Right ventricle myocardium superior (tissue), 1 donor: ENCODE data around the gene LUZP2. TPM values are rescaled to one million over a fixed set of nuclear protein-coding genes. Genes with fewer than 3 reads are reported as not detected.

Experiments
- ATAC-seq: fragments of 200-7000 bp; cut with Tn5 transposase; one replicate; pipeline ENCODE4 v1.9.1; 2020; ENCODE audit warnings: mild to moderate bottlenecking; ENCODE audit not compliant: poor library complexity
- DNase-seq: peaks from one replicate; pipeline ENCODE4 v3.0.0-alpha.2; 2020
- intact Hi-C: fragments of 100-400 bp; cut with DNase I; formaldehyde crosslinking; loops from one replicate; pipeline ENCODE4 v1.11.2; 2022
- total RNA-seq: library from RNA; stranded (reverse); fragmentation: NEBNext Ultra II Directional; extraction: Animal tissue kit (Norgen Biotek cat#: 25700); gene quantifications from one replicate; pipeline ENCODE4 v1.2.1, GENCODE V29; 2021
- donor health status: DM: no; HTN: yes; CAD: no; lungs with severe emphysema.

Gene LUZP2
- total RNA-seq, 1 donor from 2014 or later, result not detected

DNA sequence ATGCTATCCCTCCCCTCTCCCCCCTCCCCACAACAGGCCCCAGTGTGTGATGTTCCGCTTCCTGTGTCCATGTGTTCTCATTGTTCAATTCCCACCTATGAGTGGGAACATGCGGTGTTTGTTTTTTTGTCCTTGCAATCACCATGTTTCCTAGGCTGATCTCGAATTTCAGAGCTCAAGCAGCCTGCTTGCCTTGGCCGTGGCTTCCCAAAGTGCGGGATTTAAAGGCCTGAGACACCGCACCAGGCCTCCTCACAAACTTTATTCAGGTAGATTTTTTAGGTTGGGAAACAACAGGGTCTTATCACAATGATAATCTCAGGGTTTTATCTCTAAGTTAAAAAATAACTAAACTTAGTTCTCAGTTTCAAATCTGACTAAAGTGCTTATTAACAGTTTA is 125.4 kb downstream of the LUZP2 start:
- ATAC-seq, result no peak
- intact Hi-C loops, result no loop called here
- no peak for DNase-seq

DNA sequence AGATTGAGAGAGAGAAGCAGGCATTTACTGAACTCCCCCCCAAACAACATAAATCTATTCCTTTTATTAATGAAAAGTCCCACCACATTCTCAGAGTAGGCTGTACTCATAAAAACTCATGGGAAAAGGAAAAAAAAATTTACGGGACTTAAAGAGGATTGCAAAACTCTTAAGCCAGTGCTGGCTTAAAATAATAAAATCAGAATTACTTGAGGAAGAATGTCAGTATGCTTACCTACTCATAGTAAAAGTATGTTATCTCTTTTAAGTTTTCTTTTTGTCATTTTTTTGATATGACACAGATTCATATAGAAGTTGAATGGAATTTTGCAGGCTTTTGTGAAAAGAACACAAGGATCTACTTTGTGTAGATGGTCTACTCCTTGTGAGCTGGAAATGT is 126.3 kb downstream of the LUZP2 start:
- ATAC-seq (no peak), DNase-seq (no peak)
- intact Hi-C loops, result no loop called here

DNA sequence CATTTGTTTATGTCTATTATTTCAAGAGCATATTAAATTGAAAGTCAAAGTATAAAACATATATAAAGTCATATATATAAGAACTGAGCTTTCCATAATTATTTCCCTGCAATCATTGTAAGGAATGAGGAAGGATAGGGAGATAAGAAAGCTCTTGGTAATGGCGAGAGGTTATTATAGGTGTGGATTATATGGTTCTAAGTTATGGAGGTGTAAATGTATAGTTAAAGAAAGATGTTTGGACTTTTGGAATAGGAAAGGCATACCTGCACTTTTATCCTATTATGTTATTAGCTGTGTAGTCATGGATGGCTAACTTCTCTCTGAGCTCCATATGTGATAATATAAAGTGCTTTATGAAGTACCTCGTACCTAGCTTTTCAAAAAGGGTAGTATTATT is 127.6 kb downstream of the LUZP2 start:
- no peak for ATAC-seq
- intact Hi-C loops, result no loop called here

DNA sequence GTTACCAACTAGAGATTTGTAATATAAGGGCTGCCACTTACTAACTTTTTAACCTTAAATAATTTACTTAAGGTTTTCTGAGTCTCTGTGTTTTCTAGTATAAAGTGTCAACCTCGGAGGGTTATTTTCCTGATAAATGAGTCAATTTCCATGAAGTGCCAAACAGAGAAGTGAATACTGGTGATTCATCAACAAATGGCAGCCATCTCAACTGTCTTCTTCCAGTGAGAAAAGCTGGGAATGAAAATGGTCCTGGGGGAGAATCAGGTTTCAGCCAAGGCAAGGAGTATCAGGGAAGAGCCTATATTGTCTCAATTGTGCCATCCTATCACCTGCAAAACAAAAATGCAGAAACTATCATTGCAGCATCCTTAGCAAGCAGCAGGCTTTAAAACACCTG is 129.1 kb downstream of the LUZP2 start:
- intact Hi-C loops, result loop anchor here (2.0 kb wide), 1 partner anchor 67 kb away; no protein-coding TSS in a partner anchor
- no peak for ATAC-seq
- DNase-seq, result no peak

More for the DNA sequence above, 127.6 kb downstream of the LUZP2 start:
- no peak for DNase-seq

DNA sequence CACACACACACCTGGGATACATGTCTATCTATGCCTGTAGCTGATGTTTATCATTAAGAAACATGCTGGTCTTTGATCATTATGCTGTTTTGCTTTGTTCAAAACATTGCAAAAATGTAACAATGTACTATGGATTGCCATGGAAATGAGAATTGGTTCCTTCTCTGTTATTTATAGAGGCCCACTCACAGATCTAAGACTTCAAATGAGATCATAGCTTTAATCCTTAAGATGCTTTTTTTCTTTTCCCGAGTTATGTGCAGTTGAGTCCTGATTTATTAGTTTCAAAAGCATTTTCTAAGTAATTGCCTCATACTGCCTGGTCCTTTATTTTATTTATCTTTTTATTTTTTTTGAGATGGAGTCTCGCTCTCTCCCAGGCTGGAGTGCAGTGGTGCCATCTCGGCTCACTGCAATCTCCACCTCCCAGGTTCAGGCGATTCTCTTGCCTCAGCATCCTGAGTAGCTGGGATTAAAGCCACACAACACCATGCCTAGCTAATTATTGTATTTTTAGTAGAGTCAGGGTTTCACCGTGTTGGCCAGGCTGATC is 131.4 kb downstream of the LUZP2 start:
- intact Hi-C loops, result no loop called here
- DNase-seq, result no peak
- ATAC-seq, result no peak

DNA sequence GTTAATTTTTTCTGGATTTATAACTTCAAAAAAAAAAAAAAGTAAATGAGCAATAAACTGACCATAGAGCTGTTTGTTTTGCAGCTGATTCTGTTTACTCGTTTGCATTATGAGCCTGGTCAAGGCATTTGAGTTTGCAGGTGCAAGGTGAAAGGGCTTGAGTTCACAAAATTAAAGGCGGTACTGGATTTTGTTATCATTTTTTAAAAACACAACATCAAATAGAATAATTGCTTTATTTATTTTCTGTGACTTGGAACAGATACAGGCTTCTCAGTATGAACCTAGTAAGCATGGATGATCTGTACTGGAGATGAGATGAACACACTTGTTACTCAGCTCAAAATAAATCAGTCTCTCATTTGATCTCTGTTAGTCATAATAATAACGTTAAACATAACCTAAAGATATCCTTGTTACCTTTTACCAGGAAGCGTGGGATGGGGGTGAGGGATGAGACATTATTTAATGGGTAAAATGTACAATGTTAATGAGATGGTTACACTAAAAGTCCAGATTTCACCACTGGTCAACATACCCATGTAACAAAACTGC is 137.8 kb downstream of the LUZP2 start:
- intact Hi-C loops, result no loop called here
- no peak for DNase-seq

DNA sequence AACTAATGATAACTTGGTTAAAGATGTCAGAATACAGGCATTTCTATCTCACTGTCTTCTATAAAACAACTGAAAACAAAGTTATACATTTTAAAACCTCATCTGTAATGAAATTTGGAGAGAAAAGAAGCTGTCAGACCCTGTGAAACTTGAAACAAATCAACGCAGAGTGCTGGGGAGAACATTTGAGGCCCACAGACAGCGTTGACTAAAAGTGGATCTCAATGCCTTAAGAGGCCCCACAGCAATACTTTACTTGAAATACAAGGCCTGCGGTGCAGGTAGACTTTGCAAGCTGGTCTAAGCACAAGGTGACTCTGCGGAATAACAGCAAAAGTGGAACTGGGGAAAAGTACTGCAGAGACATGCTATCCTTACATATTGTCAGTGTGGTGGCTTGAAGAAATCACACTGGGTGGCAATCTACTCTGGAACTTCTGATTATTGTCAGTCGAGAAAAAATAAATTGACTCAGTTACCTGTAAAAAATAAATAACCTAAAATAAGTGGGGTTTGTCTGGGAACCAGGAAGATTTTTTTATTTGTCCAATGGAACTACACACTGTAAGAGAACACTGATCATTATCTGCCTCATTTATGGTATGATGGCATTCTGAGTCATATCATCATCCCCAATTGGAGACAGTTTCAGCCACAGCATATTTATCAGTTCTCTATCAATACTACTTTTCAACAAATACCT is 138.9 kb downstream of the LUZP2 start:
- ATAC-seq (no peak), DNase-seq (no peak)
- intact Hi-C loops, result no loop called here

More for the DNA sequence above, 137.8 kb downstream of the LUZP2 start:
- ATAC-seq, result no peak

DNA sequence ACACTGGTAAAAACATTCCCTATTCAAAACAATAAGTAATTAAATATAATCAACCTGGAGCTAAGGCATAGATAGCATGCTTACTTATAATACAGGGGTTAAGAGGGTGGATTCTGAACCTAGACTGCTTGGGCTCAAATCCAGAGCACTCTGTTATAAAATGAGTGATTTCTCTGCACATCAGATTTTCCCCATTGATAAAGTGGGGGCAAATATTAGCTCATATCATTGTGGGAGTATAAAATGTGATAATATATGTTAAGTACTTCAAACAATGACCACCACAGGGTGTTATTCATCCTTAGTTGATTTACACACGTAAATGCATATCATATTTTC is 139.4 kb downstream of the LUZP2 start:
- intact Hi-C loops, result no loop called here
- no peak for ATAC-seq
- DNase-seq, result no peak

DNA sequence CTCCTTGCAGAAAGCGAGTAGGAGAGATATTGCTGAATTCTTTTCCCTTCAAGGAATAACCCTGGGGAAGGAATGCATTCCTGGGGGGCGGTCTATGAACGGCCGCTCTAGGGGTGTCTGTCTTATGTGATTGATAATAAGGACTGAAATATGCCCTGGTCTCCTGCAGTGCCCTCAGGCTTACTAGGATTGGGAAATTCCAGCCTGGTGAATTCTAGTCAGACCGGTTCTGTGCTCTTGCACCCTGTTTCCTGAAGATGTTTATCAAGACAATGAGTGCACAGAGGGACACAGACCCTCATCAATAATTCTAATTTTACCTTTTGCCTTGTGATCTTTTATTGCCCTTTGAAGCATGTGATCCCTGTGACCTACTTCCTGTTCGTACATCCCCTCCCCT is 140.7 kb downstream of the LUZP2 start:
- DNase-seq, result no peak
- ATAC-seq, result no peak
- intact Hi-C loops, result no loop called here

DNA sequence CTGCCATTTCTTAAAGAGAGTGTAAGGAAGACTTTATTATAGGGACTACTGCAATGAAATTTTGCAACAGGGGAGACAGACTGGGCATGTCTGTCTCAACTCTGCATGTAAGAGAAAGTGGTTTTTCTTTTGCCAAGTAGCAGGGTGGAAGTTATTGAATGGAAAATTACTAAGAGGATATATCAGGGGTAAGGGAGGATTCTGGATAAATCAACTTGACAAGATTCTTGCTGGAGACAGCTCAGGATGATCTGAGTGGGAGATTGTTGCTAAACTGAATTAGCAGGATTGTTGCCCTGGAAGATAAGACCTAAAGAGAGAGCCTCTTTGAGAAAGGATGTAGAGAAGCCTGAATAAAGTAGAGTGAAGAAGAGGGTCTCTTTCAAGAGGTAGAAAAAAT is 145.8 kb downstream of the LUZP2 start:
- intact Hi-C loops, result no loop called here
- DNase-seq (no peak), ATAC-seq (no peak)

DNA sequence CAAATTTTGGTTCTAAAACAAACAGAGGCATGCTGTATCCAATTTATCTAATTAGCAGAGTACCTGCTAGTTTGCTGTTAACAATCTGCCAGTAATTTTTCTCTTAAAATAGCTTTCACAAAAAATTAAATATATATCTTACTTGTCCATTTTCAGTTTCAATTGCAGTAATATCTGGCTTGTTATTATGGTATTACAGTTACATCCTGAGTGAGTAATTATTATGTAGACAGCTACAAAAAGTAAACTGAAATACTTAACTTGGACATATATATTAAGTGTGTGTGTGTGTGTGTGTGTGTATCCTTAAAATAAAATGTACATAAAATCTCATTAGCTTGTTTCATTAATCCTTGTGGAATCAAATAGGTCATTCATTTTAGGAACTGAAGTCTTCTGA is 148.7 kb downstream of the LUZP2 start:
- intact Hi-C loops, result no loop called here
- no peak for DNase-seq
- no peak for ATAC-seq

DNA sequence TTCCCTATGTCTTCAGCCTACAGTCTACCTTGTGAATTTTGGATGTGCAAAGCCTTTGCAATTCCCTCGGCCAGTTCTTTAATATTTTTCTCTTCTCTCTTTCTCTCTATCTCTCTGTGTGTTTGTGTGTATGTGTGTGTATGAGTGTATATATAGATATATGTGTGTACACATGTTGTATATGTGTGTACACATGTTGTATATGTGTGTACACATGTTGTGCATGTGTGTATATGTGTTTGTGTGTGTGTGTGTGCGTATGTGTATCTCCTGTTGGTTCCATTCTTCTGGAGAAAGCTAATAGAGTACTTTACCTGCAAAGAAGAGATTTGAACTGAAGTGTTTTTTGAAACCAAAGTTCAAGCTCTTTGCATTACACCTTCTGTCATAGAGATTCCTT is 155.0 kb downstream of the LUZP2 start:
- DNase-seq (no peak), ATAC-seq (no peak)
- intact Hi-C loops, result no loop called here

DNA sequence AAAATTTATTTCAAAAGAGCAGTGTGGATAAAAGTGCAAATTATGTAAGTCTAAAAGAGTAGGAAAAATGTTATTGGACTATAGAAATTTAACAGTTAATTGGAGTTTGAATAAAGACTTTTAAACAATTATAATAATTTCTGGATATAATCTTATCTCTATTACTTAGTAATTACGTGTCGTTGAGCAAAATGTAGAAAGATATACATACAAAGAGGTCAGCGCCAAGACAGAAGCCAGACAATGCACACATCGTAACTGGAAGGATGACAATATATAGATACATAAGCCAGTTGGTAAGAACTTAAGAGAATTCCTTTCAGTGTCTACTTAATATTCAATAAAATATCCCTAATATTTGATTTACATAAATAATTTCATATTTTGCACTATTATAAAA is 157.0 kb downstream of the LUZP2 start:
- DNase-seq (no peak), ATAC-seq (no peak)
- intact Hi-C loops, result no loop called here

DNA sequence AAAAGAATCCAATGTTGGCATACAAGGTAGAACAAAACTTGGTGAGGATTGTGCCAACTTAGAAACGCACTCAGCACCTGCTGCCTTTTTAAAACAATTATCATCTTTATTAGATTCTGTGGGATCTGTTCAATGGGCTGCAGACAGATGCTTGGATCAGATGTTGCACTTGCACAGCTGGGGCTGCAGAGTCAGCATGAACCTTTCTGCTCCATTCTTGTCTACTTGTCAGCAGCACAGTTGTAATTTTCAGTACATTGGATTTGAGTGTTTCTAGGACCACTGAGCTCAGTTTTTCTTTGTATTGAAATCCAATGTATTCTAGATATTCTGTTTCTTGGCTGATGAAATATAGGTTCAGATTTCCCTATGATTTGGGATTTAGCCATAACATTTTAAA is 164.5 kb downstream of the LUZP2 start:
- intact Hi-C loops, result no loop called here
- ATAC-seq, result no peak
- DNase-seq, result no peak

DNA sequence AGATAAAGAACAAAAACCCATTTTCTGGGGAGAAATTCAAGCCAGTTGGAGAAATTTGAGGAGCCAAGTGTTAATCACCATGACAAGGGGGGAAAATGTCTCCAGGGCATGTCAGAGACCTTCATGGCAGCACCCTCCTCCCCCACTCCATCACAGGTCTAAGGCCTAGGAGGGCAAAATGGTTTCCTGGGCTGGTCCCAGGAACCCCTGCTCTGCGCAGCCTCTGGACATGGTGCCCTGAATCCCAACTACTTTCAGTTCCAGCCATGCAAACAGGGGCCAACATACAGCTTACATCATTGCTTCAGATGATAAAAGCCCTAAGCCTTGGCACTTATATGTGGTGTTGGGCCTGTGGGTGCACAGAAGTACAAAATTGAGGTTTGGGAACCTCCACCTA is 167.5 kb downstream of the LUZP2 start:
- DNase-seq, result no peak
- intact Hi-C loops, result no loop called here
- no peak for ATAC-seq

DNA sequence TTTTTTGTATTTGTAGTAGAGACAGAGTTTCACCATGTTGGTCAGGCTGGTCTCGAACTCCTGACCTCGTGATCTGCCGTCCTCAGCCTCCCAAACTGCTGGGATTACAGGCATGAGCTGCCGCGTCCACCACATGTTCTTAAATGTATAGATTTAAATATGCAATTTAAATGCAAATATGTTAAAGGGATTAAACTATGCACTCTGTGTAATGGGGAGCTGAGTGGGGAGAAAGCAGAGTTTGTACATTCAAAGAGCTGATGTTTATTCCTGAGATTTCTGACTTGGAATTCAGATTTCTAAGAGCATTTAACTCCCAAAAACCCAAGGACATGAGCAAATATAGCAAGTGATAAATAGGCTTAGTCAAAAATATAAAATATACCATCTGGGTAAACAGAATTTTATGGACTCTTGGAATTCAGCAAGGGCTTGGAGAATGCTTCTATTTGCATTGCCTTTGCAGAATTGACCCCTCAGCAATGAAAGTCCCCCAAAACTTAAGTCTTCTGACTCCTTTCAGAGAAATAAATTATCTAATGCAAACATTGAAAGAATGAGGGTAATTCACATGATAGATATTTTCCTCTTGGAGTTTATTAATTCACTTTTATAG is 170.6 kb downstream of the LUZP2 start:
- no peak for DNase-seq
- ATAC-seq, result no peak
- intact Hi-C loops, result no loop called here

DNA sequence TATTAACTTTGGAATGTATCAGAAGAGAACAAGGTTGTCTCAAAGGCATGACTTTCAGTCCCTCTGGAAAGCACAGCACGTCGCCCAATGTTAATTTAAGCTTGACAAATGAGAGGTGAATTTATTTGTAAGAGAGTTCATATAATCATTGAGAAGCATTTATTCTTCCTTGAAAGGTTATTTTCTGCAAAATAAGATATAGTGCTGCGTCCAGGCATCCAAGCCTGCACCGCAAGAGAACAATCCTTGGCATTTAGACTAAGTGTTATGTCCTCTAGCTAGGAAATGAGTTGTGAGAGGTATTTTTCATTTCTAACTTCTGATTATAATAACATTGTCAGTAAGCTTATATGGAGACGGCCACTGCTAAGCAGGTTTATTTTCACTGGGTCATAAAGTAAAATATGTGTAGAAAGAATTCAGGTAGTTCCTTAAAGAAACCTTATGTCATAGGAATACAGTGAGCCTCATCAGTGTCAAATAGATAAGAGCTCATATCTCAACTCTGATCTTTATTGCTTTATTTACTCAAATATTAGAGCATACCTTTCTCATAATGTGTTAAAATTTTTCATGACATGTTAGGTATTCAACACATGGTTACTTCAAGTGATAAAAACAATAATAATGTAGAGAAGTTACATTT is 182.0 kb downstream of the LUZP2 start:
- intact Hi-C loops, result no loop called here
- DNase-seq, result no peak
- no peak for ATAC-seq

DNA sequence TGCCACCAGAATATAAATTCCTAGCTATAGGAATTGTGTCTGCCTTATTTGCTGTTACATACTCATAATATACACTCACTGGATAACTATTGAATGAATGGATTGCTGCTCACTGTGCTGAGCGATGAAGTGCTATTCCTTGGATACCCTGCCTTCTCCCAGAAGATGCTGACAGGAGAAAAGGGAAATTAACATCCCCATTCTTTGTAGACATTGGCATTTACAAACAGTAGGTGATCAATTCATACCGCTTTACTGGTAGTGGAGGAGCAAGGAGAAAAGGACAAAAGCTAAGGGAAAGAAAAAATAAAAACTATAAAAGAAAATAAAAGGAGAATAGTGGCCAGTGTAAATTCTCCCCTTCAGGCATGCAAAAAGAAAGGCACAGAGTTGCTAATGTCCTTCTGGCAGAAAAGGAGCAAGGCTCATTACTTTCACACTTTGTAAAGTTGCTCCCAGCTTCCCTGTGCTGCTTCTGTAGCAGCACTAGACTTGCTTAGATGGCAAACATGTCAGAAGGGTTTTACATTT is 183.0 kb downstream of the LUZP2 start:
- ATAC-seq, result no peak
- no peak for DNase-seq
- intact Hi-C loops, result no loop called here

DNA sequence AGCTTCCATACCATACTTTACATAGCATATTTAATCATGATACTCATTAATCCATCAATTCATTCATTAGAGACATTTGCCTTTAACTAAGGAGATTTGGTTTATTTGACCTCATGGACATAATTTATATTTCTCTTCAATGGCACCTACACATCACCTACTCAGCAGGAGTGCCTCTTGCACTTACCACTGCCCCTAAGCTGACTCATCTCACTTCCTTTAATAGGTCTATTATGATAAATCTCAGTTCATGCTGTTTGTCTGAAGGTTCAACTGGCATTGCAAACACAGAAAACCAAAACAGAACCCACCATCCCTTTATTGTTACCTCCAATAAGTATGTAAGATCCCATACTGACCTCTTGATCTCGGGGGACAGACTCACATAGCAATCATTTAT is 186.7 kb downstream of the LUZP2 start:
- no peak for DNase-seq
- intact Hi-C loops, result no loop called here
- no peak for ATAC-seq

DNA sequence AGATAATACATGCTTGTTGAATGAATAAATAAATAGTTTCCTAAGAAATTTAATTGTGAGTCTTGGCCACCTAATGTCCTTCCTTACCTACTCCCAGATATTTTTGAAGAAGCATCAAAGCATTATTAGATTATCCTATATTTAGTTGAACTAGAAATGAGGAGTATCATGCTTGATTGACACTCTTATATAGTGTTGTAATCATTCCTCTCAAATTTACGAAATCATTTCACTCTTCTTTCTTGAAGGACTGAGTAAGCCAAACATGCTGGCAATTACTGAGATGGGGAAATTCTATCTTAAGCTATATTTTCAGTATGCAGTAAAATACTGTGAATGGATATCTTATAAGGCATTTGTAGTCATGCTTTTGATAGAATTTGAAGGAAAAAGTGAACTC is 189.0 kb downstream of the LUZP2 start:
- no peak for DNase-seq
- intact Hi-C loops, result no loop called here
- ATAC-seq, result no peak
